GM12874 (cell line): ENCODE measurements around the gene ZNF548.

Source experiments
- CTCF ChIP-seq: IDR thresholded peaks from 2 replicates; pipeline ENCODE4 v1.5.1; 2011; ENCODE audit warnings: low read depth, mild to moderate bottlenecking, control low read depth, low read length, moderate library complexity; ENCODE audit not compliant: insufficient read depth

Gene ZNF548

GRCh38 chr19:57437931-57438330 is 48.3 kb downstream of the ZNF548 start:
- TF ChIP-seq CTCF: no peak

- TF ChIP-seq CTCF: no peak
These were observed 49.3 kb downstream of the ZNF548 start for GRCh38 chr19:57438925-57439324.

- TF ChIP-seq CTCF: no peak
These were observed 52.5 kb downstream of the ZNF548 start for GRCh38 chr19:57441979-57442752.

GRCh38 chr19:57443121-57443696 is 53.6 kb downstream of the ZNF548 start:
- no peak for TF ChIP-seq CTCF

- no peak for TF ChIP-seq CTCF
These were observed 62.7 kb downstream of the ZNF548 start for GRCh38 chr19:57452307-57452706.
